Lower lobe of right lung (tissue), 2 donors: ENCODE measurements around the gene LRR1. TPM values are rescaled to one million over a fixed set of nuclear protein-coding genes. Genes with fewer than 3 reads are reported as not detected.
"Not testable (repeated sequence)": the region's sequence is repeated elsewhere in the genome, so short reads cannot be mapped to it uniquely, and the experiment has no call there.

ENCODE experiments used
- ATAC-seq, 2 donors: fragments of 200-7000 bp; cut with Tn5 transposase; one replicate each; pipeline ENCODE4 v1.9.1; 2020 to 2022; ENCODE audit warnings: mild to moderate bottlenecking in 2 of 2, moderate library complexity in 2 of 2
- DNase-seq: peaks from one replicate; pipeline ENCODE4 v3.0.0-alpha.2; 2020
- H3K27ac ChIP-seq: fragments of 200-600 bp; one replicate; pipeline ENCODE4 v1.8.0; 2022
- H3K27me3 ChIP-seq: fragments of 200-600 bp; one replicate; pipeline ENCODE4 v1.8.0; 2022; ENCODE audit warnings: low read depth
- H3K36me3 ChIP-seq: fragments of 200-600 bp; one replicate; pipeline ENCODE4 v1.8.0; 2022; ENCODE audit warnings: mild to moderate bottlenecking
- H3K4me1 ChIP-seq: fragments of 200-600 bp; one replicate; pipeline ENCODE4 v1.8.0; 2022
- H3K4me3 ChIP-seq: fragments of 200-600 bp; one replicate; pipeline ENCODE4 v1.8.0; 2022; ENCODE audit warnings: mild to moderate bottlenecking
- H3K9me3 ChIP-seq: fragments of 200-600 bp; one replicate; pipeline ENCODE4 v1.8.0; 2022
- CTCF ChIP-seq: fragments of 200-600 bp; IDR thresholded peaks from one replicate; pipeline ENCODE4 v1.8.0; 2022; ENCODE audit warnings: antibody characterized with exemption, mild to moderate bottlenecking
- intact Hi-C: fragments of 100-400 bp; cut with DNase I; formaldehyde crosslinking; loops from one replicate; pipeline ENCODE4 v1.11.0; 2022
- total RNA-seq: library from RNA; stranded (reverse); fragmentation: NEBNext Ultra II Directional; extraction: Animal tissue kit (Norgen Biotek cat#: 25700); gene quantifications from one replicate; pipeline ENCODE4 v1.2.1, GENCODE V29; 2021
- donor health status: DM: no; HTN: yes; CAD: no; lungs with severe emphysema.

LRR1 gene
- total RNA-seq, 1 donor from 2014 or later, result 9.0 TPM

GRCh38 chr14:49583629-49584028 lies 15.1 kb upstream of the LRR1 start:
- DNase-seq, result no peak
- no peak for ATAC-seq
- intact Hi-C loops, result no loop called here

GRCh38 chr14:49584058-49584457 lies 14.7 kb upstream of the LRR1 start:
- Histone ChIP-seq H3K27me3 (no peaks in the 10 kb centered on the region), H3K9me3 (no peaks in the 10 kb centered on the region), H3K36me3 (peaks cover 31% of the 10 kb centered on the region), H3K4me3 (peak overlapping the region; percentile 91), H3K27ac (no peak overlapping the region), H3K4me1 (peaks cover 35% of the 10 kb centered on the region)
- ATAC-seq, result no peak
- no peak for DNase-seq
- intact Hi-C loops, result no loop called here
- TF ChIP-seq CTCF, result no peak

More at GRCh38 chr14:49583629-49584028, 15.1 kb upstream of the LRR1 start:
- H3K9me3 ChIP-seq, result no peaks in the 10 kb centered on the region
- TF ChIP-seq CTCF, result no peak
- peaks cover 35% of the 10 kb centered on the region for H3K4me1 ChIP-seq
- H3K36me3 ChIP-seq, result peaks cover 31% of the 10 kb centered on the region
- peak overlapping the region; percentile 91 for H3K4me3 ChIP-seq
- no peak overlapping the region for H3K27ac ChIP-seq
- H3K27me3 ChIP-seq, result no peaks in the 10 kb centered on the region

DNA sequence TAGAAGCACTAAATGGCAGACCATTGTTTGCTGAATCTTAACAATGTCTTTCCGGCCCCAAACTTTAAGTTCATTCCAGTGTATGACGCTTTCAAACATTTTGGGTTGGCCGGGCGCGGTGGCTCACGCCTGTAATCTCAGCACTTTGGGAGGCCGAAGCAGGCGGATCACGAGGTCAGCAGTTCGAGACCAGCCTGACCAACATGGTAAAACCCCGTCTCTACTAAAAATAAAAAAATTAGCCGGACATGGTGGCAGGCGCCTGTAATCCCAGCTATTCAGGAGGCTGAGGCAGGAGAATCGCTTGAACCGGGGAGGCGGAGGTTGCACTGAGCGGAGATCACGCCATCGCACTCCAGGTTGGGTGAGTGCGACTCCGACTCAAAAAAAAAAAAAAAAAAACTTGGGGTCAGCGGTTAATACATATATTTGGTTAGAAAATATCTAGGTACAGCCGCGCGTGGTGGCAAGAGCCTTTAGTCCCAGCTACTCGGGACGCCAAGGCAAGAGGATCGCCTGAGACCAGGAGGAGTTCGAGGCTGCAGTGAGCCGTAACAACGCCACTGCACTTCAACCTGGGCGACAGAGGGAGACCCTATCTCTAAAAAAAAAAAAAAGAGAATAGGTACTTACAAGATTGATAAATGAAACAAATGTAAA lies 13.6 kb upstream of the LRR1 start:
- H3K27me3 ChIP-seq, ATAC-seq, intact Hi-C loops, DNase-seq, H3K9me3 ChIP-seq: not testable (repeated sequence)
- peaks cover 35% of the 10 kb centered on the region for H3K4me1 ChIP-seq
- H3K36me3 ChIP-seq, result peaks cover 31% of the 10 kb centered on the region
- peak overlapping the region; percentile 91 for H3K4me3 ChIP-seq
- H3K27ac ChIP-seq, result peak overlapping the region; percentile 94

DNA sequence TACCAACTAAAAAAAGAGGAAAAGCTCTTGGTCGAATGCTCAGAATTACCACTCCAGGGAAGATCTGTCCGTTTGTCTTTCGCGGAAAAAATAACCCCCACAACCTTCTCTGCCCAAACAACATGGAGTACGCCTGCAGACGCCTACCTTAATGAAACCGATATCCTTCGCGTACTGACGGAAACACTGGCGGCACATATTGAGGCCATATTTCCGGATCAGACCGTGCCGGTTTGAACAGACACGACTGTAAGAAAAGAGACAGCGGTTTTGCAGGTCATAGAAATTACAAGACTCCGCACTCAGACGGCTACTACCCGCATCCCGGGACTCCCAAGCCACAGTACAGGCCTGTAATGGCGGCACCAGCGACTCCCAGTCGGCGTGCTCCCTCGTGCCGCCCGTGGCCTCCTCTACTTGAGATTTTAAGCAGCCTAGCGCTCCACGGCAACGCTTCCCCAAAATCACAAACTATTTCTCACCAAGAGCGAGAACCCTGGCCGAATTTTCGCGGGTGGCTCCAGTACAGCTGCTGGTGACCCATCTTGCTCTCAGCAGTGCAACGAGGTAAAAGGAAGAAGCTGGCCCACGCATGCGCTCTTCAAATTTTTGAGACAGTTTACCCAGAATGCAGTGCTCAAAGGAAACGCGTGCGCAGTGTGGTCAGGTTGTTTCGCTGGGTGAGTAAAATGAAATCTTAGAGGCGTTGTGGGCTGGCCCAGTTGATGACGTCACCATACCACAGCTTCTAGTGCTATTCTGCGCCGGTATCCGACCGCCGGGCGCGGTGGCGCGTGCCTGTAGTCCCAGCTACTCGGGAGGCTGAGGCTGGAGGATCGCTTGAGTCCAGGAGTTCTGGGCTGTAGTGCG lies 12.7 kb upstream of the LRR1 start, which contains the start of gene RPS29:
RPS29 (minus strand) TSS at position 578 of the 870 bp plus-strand sequence; CDS start at position 544, 34 bp downstream.
- peak; percentile 98 for DNase-seq
- intact Hi-C loops, result no loop called here
- Histone ChIP-seq H3K9me3 (no peaks in the 10 kb centered on the region), H3K4me3 (peak within 1 kb of the TSS; percentile 91), H3K27ac (peak within 1 kb of the TSS; percentile 94), H3K4me1 (peaks cover 35% of the 10 kb centered on the region), H3K27me3 (no peaks in the 10 kb centered on the region), H3K36me3 (peaks cover 31% of the 10 kb centered on the region)
- ATAC-seq, result peak; percentile 97 to 98
- TF ChIP-seq CTCF, result no peak

GRCh38 chr14:49586673-49587460 lies 11.9 kb upstream of the LRR1 start:
- TF ChIP-seq CTCF, result peak; percentile 75

More at GRCh38 chr14:49586673-49587460, 11.9 kb upstream of the LRR1 start:
- no peaks in the 10 kb centered on the region for H3K9me3 ChIP-seq
- H3K4me3 ChIP-seq, result peak overlapping the region; percentile 91
- peaks cover 35% of the 10 kb centered on the region for H3K4me1 ChIP-seq
- H3K27me3 ChIP-seq, result no peaks in the 10 kb centered on the region
- peak; percentile 63 to 70 for ATAC-seq
- peaks cover 25% of the 10 kb centered on the region for H3K36me3 ChIP-seq
- DNase-seq, result no peak
- H3K27ac ChIP-seq, result peak overlapping the region; percentile 94
- intact Hi-C loops, result no loop called here
